C4-2B (cell line): ENCODE data around the gene ZNF212.
"Not testable (repeated sequence)": the region's sequence is repeated elsewhere in the genome, so short reads cannot be mapped to it uniquely, and the experiment has no call there.

Source experiments
- H3K27ac ChIP-seq: fragments of 450-650 bp; 2 replicates; pipeline ENCODE4 v1.5.1; 2017
- CTCF ChIP-seq: fragments of 450-650 bp; conservative IDR thresholded peaks from 2 replicates; pipeline ENCODE4 v1.5.1; 2017; ENCODE audit warnings: mild to moderate bottlenecking
- ZFX ChIP-seq: fragments of 450-650 bp; IDR thresholded peaks from 2 replicates; pipeline ENCODE4 v1.6.1; 2017

ZNF212 gene

GRCh38 chr7:149245244-149245643, 5.8 kb downstream of the ZNF212 start:
- H3K27ac ChIP-seq = no peak overlapping the region
- TF ChIP-seq CTCF (no peak), ZFX (no peak)

GRCh38 chr7:149245744-149246143, 6.3 kb downstream of the ZNF212 start:
- TF ChIP-seq ZFX = no peak
- no peak for TF ChIP-seq CTCF
- no peak overlapping the region for H3K27ac ChIP-seq

DNA sequence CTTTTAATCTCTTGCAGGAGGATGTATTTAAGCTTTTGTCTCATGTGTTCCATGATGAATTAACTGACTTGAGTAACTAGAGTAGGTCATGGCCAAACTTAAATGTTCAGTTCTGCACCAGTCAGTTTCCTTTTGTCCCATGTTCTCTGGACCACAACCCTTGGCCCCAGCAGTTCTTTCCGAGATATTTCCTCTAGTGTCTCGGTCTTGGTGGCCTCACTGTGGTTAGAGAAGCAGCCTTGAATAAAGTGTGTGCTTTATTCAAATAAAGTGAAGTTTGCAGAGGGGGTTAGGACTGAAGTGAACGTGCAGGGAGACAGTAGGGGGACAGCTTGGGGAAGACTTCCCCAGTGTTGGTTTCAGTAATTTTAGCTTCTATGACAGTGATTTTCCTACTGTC, 9.3 kb downstream of the ZNF212 start:
- no peak overlapping the region for H3K27ac ChIP-seq

DNA sequence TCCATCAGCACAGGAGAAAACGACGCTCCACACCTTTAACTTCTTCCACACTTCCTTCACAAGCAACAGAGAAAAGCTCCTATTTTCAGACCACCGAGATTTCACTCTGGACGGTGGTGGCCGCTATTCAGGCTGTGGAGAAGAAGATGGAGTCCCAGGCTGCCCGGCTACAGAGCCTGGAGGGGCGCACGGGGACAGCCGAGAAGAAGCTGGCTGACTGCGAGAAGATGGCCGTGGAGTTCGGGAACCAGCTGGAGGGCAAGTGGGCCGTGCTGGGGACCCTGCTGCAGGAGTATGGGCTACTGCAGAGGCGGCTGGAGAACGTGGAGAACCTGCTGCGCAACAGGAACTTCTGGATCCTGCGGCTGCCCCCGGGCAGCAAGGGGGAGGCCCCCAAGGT, 10.7 kb downstream of the ZNF212 start:
- H3K27ac ChIP-seq = not testable (repeated sequence)

More for the DNA sequence above, 9.3 kb downstream of the ZNF212 start:
- no peak for TF ChIP-seq CTCF
- no peak for TF ChIP-seq ZFX

DNA sequence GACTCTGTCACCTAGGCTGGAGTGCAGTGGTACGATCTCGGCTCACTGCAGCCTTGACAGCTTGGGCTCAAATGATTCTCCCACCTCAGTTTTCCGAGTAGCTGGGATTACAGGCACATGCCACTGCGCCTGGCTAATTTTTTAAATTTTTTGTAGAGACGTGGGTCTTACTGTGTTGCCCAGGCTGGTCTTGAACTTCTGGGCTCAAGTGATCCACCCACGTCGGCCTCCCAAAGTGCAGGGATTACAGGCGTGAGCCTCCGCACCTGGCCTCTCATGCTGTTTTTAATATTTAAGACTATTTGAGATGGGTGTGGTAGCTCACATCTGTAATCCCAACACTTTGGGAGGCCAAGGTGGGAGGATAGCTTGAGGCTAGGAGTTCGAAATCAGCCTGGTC, 12.1 kb downstream of the ZNF212 start:
- H3K27ac ChIP-seq = not testable (repeated sequence)

GRCh38 chr7:149252378-149252777, 12.9 kb downstream of the ZNF212 start:
- no peak overlapping the region for H3K27ac ChIP-seq
- TF ChIP-seq CTCF (no peak), ZFX (no peak)

GRCh38 chr7:149253665-149254064, 14.2 kb downstream of the ZNF212 start:
- TF ChIP-seq CTCF = no peak
- no peak for TF ChIP-seq ZFX
- H3K27ac ChIP-seq = no peak overlapping the region

- TF ChIP-seq CTCF (no peak), ZFX (no peak)
- no peak overlapping the region for H3K27ac ChIP-seq
Observed at GRCh38 chr7:149254181-149254858, 14.9 kb downstream of the ZNF212 start.

DNA sequence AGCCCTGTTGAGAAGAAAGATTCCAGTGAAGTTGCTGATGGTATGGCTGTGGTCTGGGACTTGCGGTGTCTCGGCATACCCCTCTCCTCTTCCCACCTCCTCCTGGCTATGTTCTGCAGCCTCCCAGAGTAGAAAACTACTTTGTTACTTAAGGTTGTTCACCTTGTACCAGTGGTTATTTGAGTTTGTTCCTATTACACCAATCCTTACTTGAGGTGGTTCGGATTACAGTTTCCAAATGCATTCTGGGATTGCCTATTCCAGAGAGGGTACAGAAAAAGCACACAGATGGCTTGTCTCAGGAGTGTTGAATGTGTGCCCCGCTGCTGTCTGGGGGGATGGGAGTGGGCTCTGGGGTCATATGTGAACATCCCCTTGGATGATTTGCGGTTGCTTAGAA, 15.7 kb downstream of the ZNF212 start:
- TF ChIP-seq CTCF (no peak), ZFX (no peak)
- no peak overlapping the region for H3K27ac ChIP-seq
